GM18873 (cell line): ENCODE measurements around the gene LSAMP.

Experiments
- ATAC-seq: cut with Tn5 transposase; IDR thresholded peaks from one replicate; pipeline ENCODE4 v1.9.1; 2021; ENCODE audit warnings: mild to moderate bottlenecking, moderate library complexity, moderate number of reproducible peaks; ENCODE audit not compliant: unreplicated experiment, low FRiP score

Gene LSAMP

GRCh38 chr3:116037954-116038911 is 407.1 kb downstream of the LSAMP start:
- ATAC-seq: peak; percentile 97

GRCh38 chr3:116035429-116035828 is 409.9 kb downstream of the LSAMP start:
- no peak for ATAC-seq

- no peak for ATAC-seq
Observed at GRCh38 chr3:116034794-116035193, 410.5 kb downstream of the LSAMP start.

- ATAC-seq: no peak
Observed at GRCh38 chr3:116034086-116034485, 411.2 kb downstream of the LSAMP start.

- ATAC-seq: no peak
Observed at GRCh38 chr3:116033516-116033915, 411.8 kb downstream of the LSAMP start.

GRCh38 chr3:116032176-116032575 is 413.1 kb downstream of the LSAMP start:
- no peak for ATAC-seq

- no peak for ATAC-seq
Observed at GRCh38 chr3:116030131-116030850, 415.0 kb downstream of the LSAMP start.

GRCh38 chr3:116029266-116029665 is 416.0 kb downstream of the LSAMP start:
- no peak for ATAC-seq

- ATAC-seq: no peak
Observed at GRCh38 chr3:116028157-116028556, 417.1 kb downstream of the LSAMP start.

- peak; percentile 6 for ATAC-seq
Observed at GRCh38 chr3:116020989-116021388, 424.3 kb downstream of the LSAMP start.

- peak; percentile 62 for ATAC-seq
Observed at GRCh38 chr3:116020495-116020894, 424.8 kb downstream of the LSAMP start.

GRCh38 chr3:116019254-116019763 is 426.0 kb downstream of the LSAMP start:
- ATAC-seq: no peak

- ATAC-seq: no peak
Observed at GRCh38 chr3:116018646-116019045, 426.6 kb downstream of the LSAMP start.

- ATAC-seq: no peak
Observed at GRCh38 chr3:116015931-116016330, 429.4 kb downstream of the LSAMP start.

- no peak for ATAC-seq
Observed at GRCh38 chr3:116007000-116007399, 438.3 kb downstream of the LSAMP start.

- no peak for ATAC-seq
Observed at GRCh38 chr3:116005404-116005803, 439.9 kb downstream of the LSAMP start.

- no peak for ATAC-seq
Observed at GRCh38 chr3:116002235-116002634, 443.1 kb downstream of the LSAMP start.

- ATAC-seq: no peak
Observed at GRCh38 chr3:116001151-116001621, 444.1 kb downstream of the LSAMP start.

- peak; percentile 86 for ATAC-seq
Observed at GRCh38 chr3:116000311-116000710, 445.0 kb downstream of the LSAMP start.

GRCh38 chr3:115999613-116000012 is 445.7 kb downstream of the LSAMP start:
- ATAC-seq: no peak

GRCh38 chr3:115999001-115999585 is 446.2 kb downstream of the LSAMP start:
- no peak for ATAC-seq
